ENCODE data around the gene CELF5. TPM values are rescaled to one million over a fixed set of nuclear protein-coding genes. Genes with fewer than 3 reads are reported as not detected.

CELF5 gene
- total and polyA plus RNA-seq, 9 of the 15 experiments (the other 6 are each of a cell fraction or from before 2014, with no cell fraction given) = 0.01 to 0.56 (median 0.22) TPM

DNA sequence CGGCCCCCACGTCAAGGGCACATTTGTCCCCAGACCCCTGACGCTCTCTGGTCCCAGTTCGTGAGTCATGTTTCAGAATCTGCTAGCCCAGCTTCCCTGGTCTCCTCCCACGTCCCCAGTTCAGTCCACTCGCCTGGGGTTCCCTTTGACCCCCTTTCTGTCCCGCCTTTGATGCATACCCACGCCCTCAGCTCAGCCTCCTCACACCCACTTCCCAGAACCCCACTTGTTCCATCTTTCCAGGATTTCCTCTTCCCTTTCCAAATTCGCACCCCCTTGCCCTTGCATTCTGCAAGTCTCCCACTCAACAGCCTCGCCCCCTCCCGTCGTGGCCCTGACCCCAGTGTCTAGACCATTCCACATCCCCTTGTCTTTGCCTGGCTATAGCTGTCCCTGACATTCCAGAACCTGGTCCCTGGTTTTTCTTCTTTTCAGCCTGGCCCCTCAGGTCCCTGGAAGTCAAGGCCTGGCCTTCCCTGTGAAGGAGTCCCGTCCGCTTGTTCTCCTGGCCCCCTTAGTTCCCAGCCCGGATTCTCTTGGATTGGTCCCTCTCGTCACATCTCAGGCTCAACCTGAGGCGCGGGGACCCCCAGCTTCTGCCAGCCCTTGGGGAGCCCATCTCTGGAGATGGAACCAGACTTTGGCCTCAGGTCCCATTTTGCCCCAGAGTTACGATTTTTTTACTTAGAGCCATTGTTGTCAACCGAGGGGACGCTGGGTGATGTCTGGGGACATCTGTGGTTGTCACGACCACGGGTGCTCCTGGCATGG is 37.4 kb upstream of the CELF5 start (continued):
- TF ChIP-seq, protein P1, sequence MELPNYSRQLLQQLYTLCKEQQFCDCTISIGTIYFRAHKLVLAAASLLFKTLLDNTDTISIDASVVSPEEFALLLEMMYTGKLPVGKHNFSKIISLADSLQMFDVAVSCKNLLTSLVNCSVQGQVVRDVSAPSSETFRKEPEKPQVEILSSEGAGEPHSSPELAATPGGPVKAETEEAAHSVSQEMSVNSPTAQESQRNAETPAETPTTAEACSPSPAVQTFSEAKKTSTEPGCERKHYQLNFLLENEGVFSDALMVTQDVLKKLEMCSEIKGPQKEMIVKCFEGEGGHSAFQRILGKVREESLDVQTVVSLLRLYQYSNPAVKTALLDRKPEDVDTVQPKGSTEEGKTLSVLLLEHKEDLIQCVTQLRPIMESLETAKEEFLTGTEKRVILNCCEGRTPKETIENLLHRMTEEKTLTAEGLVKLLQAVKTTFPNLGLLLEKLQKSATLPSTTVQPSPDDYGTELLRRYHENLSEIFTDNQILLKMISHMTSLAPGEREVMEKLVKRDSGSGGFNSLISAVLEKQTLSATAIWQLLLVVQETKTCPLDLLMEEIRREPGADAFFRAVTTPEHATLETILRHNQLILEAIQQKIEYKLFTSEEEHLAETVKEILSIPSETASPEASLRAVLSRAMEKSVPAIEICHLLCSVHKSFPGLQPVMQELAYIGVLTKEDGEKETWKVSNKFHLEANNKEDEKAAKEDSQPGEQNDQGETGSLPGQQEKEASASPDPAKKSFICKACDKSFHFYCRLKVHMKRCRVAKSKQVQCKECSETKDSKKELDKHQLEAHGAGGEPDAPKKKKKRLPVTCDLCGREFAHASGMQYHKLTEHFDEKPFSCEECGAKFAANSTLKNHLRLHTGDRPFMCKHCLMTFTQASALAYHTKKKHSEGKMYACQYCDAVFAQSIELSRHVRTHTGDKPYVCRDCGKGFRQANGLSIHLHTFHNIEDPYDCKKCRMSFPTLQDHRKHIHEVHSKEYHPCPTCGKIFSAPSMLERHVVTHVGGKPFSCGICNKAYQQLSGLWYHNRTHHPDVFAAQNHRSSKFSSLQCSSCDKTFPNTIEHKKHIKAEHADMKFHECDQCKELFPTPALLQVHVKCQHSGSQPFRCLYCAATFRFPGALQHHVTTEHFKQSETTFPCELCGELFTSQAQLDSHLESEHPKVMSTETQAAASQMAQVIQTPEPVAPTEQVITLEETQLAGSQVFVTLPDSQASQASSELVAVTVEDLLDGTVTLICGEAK (IDR thresholded peaks at IDR 0.05) = no peak
- TF ChIP-seq, protein P1 (CRISPR knock-in tag; IDR thresholded peaks at IDR 0.05) = no peak
- TF ChIP-seq, protein P2, sequence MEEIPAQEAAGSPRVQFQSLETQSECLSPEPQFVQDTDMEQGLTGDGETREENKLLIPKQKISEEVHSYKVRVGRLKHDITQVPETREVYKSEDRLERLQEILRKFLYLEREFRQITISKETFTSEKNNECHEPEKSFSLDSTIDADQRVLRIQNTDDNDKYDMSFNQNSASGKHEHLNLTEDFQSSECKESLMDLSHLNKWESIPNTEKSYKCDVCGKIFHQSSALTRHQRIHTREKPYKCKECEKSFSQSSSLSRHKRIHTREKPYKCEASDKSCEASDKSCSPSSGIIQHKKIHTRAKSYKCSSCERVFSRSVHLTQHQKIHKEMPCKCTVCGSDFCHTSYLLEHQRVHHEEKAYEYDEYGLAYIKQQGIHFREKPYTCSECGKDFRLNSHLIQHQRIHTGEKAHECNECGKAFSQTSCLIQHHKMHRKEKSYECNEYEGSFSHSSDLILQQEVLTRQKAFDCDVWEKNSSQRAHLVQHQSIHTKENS (CRISPR knock-in tag; IDR thresholded peaks at IDR 0.05) = no peak
- TF ChIP-seq, protein P3, sequence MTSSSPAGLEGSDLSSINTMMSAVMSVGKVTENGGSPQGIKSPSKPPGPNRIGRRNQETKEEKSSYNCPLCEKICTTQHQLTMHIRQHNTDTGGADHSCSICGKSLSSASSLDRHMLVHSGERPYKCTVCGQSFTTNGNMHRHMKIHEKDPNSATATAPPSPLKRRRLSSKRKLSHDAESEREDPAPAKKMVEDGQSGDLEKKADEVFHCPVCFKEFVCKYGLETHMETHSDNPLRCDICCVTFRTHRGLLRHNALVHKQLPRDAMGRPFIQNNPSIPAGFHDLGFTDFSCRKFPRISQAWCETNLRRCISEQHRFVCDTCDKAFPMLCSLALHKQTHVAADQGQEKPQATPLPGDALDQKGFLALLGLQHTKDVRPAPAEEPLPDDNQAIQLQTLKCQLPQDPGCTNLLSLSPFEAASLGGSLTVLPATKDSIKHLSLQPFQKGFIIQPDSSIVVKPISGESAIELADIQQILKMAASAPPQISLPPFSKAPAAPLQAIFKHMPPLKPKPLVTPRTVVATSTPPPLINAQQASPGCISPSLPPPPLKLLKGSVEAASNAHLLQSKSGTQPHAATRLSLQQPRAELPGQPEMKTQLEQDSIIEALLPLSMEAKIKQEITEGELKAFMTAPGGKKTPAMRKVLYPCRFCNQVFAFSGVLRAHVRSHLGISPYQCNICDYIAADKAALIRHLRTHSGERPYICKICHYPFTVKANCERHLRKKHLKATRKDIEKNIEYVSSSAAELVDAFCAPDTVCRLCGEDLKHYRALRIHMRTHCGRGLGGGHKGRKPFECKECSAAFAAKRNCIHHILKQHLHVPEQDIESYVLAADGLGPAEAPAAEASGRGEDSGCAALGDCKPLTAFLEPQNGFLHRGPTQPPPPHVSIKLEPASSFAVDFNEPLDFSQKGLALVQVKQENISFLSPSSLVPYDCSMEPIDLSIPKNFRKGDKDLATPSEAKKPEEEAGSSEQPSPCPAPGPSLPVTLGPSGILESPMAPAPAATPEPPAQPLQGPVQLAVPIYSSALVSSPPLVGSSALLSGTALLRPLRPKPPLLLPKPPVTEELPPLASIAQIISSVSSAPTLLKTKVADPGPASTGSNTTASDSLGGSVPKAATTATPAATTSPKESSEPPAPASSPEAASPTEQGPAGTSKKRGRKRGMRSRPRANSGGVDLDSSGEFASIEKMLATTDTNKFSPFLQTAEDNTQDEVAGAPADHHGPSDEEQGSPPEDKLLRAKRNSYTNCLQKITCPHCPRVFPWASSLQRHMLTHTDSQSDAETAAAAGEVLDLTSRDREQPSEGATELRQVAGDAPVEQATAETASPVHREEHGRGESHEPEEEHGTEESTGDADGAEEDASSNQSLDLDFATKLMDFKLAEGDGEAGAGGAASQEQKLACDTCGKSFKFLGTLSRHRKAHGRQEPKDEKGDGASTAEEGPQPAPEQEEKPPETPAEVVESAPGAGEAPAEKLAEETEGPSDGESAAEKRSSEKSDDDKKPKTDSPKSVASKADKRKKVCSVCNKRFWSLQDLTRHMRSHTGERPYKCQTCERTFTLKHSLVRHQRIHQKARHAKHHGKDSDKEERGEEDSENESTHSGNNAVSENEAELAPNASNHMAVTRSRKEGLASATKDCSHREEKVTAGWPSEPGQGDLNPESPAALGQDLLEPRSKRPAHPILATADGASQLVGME (CRISPR knock-in tag; IDR thresholded peaks at IDR 0.05) = no peak
- TF ChIP-seq ZNF766 (CRISPR knock-in tag; conservative IDR thresholded peaks at IDR 0.05) = no peak
- TF ChIP-seq, protein P4, sequence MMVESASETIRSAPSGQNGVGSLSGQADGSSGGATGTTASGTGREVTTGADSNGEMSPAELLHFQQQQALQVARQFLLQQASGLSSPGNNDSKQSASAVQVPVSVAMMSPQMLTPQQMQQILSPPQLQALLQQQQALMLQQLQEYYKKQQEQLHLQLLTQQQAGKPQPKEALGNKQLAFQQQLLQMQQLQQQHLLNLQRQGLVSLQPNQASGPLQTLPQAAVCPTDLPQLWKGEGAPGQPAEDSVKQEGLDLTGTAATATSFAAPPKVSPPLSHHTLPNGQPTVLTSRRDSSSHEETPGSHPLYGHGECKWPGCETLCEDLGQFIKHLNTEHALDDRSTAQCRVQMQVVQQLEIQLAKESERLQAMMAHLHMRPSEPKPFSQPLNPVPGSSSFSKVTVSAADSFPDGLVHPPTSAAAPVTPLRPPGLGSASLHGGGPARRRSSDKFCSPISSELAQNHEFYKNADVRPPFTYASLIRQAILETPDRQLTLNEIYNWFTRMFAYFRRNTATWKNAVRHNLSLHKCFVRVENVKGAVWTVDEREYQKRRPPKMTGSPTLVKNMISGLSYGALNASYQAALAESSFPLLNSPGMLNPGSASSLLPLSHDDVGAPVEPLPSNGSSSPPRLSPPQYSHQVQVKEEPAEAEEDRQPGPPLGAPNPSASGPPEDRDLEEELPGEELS (CRISPR knock-in tag; IDR thresholded peaks at IDR 0.05; ENCODE audit: borderline replicate concordance) = no peak
- 0 out of 2 replicates have a peak, but pooled peaks have one; percentile 15 for TF ChIP-seq FOSL1 (tag; conservative IDR thresholded peaks at IDR 0.05)

Measured in K562 (cell line).